ENCODE measurements around the gene NMNAT3.

The NMNAT3 gene

GRCh38 chr3:139674571-139675260 lies 3.1 kb downstream of the NMNAT3 start:
- no peak for DNase-seq (ENCODE audit: low read depth)

DNA sequence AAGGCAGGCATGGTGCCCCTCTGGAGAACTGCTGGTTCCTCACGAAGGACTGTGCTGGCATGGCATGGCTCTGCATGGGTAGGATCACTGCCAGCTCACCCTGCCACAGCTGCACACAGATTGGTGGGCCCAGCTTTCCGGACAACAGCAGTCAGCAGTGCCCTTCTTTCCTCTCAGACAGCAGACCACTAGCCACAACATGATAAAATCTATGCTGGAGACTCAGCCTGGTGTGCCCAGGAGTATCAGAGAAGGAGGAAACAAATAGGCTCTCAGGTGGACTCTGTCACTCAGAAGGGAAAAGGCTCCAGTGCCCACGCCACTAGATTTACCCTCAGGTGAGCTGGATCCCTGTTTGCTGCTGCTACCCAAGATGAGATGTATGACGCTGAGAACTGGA lies 4.9 kb downstream of the NMNAT3 start:
- DNase-seq (ENCODE audit: low read depth): no peak

- no peak for DNase-seq (ENCODE audit: low read depth)
Observed at GRCh38 chr3:139671863-139672646, 5.7 kb downstream of the NMNAT3 start.

- DNase-seq (ENCODE audit: low read depth): no peak
Observed at GRCh38 chr3:139671107-139671506, 6.7 kb downstream of the NMNAT3 start.

DNA sequence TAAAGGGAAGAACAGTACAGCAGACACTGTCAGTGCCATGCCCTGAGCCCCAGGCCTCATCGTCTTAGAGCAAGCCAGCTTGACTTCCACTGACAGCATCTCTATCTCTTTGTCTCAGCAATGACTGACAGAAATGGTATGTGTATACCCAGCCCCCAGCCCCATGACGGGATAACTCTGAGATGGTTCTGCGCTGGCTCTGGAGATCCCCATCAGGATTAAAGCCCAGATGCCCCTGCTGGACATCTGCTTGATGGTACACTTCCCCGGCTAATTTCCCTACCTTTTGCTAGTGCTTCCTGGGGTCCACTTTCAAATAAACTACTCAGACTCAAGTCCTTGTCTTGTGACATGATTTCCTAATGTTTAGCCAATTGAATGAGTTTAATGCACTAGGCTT lies 7.6 kb downstream of the NMNAT3 start:
- DNase-seq (ENCODE audit: low read depth): no peak

- DNase-seq (ENCODE audit: low read depth): no peak
Observed at GRCh38 chr3:139668332-139668731, 9.4 kb downstream of the NMNAT3 start.

- no peak for DNase-seq (ENCODE audit: low read depth)
Observed at GRCh38 chr3:139664958-139665357, 12.8 kb downstream of the NMNAT3 start.

- no peak for DNase-seq (ENCODE audit: low read depth)
Observed at GRCh38 chr3:139660269-139660668, 17.5 kb downstream of the NMNAT3 start.

DNA sequence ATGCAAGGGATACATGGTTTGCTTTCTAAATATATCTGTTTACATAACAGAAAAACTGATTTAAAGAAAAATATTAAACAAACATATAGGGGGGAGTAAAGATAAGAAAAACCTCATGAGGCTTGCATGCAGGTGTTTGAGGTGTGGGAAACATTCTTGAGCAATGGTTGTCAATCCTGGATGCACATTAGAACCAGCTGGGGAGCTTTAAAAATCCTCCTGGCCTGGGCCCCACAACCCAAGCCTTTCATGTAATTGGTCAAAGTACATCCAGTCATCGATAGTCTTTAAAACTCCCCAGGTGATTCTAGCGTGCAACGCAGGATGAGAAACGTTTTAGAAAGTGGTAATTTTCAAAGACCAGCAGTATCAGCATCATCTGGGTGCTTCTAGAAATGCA lies 18.3 kb downstream of the NMNAT3 start:
- no peak for DNase-seq (ENCODE audit: low read depth)

DNA sequence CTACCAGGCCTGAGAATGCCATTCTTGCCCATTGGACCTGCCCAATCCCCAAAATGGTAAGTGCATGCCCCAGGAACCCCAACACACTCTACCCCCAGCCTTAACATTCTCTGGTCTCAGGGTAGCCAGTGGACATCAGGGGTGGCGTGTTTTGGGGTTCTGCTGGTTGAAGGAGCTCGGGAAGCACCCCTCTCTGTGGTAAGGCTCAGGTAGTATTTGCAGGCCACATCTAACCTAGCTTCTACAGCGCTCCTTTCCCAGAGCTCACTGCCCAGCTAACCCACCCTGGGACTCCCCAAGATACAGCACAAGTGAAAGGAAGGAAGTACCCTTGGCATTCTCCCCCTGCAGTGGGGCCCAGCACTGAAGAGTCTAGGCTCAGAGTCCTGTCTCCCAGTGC lies 19.8 kb downstream of the NMNAT3 start:
- no peak for DNase-seq (ENCODE audit: low read depth)

DNA sequence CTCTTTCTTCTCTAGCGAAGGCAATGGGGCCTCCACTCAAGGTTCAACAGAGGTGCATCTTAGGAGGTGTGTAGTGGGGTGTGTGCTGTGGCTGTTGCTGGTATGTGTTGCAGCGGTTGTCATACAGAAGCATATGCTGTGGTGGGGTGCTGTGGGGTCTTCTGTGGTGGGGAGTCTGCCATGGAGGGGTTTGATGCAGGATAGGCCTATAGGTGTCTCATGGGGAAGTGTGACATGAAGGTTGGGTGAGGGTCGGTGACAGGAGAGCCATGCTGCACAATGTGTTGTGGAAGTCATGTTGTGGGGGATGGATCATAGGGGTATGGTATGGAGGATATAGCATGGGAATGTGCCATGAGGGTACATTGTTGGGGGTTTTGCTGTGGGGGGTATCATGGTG lies 20.3 kb downstream of the NMNAT3 start:
- no peak for DNase-seq (ENCODE audit: low read depth)

DNA sequence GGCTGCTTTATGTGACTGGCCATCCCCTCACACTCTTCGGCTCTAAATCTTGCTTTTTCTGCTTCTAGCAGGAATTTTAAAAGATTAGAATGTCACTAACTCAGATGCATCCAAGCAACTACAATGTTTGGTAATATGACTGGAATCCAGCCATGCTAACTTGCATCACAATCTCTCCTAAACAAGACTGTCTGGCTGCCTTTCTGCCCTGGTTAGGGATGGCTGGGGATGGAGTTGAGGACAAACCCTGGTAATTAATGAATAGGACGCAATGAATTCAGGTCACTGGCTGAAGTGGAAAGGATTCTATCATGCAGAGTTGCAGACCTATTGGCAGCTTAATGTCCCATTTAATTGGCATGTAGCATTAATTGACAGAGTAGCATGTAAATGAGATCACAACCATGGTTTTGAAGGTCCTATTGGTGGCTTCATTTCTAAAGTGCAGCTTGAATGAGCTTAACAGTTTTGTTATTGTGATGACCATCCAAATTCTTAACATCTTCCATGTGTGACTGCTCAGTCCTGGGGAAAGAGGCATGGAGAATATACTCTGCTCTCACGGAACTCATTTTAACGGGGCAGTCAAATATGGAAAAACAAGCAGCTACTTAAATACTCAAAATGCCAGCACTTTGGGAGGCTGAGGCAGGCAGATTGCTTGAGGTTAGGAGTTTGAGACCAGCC lies 21.7 kb downstream of the NMNAT3 start:
- peak; percentile 1 for DNase-seq (ENCODE audit: low read depth)

- no peak for DNase-seq (ENCODE audit: low read depth)
Observed at GRCh38 chr3:139654637-139655365, 23.0 kb downstream of the NMNAT3 start.

- DNase-seq (ENCODE audit: low read depth): no peak
Observed at GRCh38 chr3:139653582-139653981, 24.2 kb downstream of the NMNAT3 start.

DNA sequence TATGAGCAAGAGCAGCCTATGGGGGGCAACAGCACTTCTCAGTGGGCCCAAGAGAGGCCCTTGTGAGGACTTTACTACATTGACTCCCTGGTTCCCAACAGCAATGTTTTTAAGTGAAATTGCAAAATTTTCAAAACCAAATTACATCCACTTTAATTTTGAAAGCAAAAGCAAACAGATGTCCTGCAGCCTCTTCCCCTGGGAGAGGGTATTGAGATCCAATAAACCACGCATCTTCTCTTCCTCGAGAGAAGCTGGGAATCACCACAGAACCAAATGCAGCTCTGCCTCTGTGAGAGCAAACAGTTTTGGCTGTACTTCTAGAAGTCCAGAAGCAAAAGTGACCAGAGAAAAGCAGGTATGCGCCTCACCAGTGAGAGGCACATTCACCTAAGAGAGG lies 25.2 kb downstream of the NMNAT3 start:
- no peak for DNase-seq (ENCODE audit: low read depth)

GRCh38 chr3:139647866-139648435 lies 29.8 kb downstream of the NMNAT3 start:
- no peak for DNase-seq (ENCODE audit: low read depth)

- no peak for DNase-seq (ENCODE audit: low read depth)
Observed at GRCh38 chr3:139646512-139646911, 31.3 kb downstream of the NMNAT3 start.

DNA sequence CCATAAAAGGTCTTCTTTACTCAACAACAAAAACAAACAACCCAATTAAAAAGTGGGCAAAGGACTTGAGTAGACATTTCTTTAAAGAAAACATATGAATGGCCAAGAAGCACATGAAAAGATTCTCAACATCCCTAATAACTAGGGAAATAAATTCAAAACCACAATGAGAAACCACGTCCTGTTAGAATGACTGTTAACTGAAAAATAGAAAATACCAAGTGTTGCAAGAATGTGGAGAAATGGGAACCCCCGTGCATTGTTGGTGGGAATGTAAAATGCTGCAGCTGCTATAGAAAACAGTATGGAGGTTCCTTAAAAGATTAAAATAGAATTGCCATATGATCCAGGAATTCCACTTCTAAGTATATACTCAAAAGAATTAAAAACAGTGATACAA lies 34.8 kb downstream of the NMNAT3 start:
- DNase-seq (ENCODE audit: low read depth): no peak

DNA sequence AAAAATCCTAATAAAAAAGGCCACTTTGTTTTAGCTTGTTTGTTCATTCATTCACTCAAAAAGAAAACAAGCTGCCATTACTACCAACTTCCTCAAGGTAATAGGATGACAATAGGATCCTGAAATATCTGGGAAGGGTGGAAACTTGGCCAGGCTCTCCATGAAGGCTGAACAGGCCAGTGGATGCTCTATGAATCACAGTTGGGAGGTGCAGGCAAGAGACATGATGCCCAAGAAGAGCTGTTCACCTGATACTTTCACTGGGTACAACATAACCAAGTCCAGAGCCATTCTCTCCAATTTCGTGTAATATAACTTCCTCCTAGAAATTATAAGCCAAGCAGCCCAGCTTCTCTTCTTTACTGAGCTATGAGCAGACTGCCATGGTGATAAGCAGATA lies 37.3 kb downstream of the NMNAT3 start:
- DNase-seq (ENCODE audit: low read depth): no peak

DNA sequence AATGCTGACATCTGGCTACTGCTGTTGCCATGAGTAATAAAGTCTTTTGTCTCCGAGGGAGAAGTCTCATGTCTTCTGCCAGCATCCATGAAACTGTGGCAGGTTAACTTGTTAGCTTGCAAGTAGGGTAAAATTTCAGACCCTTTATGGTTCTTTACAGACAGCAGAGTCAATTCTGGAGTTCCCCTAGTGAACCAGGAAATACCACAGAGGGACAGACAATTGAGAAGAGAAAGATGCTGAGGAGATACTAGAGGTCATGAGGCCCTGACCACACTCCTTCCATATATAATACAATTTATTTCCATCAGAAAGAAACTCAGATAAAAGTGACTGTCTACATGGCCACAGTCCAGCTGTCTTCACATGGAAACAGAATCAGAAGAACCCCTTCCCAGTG lies 38.1 kb downstream of the NMNAT3 start:
- DNase-seq (ENCODE audit: low read depth): no peak

DNA sequence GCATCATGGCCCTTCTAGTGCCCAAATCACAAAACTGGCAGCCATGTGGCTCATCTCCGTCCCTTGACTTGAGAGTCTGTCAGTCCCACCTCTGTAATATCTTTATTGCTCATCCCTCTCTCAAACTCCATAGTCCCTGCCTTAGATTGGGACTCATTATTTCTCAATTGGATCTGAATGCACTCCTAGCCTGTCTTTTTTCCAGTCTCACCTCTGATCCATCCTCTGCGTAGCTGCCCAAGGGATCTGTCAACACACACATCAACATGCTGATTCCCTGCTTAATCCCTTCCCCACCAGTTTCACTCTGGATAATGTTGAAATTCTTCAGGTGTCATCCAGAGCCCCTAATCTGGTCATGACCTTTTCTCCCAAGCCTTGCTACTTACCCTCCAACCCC lies 39.3 kb downstream of the NMNAT3 start:
- DNase-seq (ENCODE audit: low read depth): no peak

DNA sequence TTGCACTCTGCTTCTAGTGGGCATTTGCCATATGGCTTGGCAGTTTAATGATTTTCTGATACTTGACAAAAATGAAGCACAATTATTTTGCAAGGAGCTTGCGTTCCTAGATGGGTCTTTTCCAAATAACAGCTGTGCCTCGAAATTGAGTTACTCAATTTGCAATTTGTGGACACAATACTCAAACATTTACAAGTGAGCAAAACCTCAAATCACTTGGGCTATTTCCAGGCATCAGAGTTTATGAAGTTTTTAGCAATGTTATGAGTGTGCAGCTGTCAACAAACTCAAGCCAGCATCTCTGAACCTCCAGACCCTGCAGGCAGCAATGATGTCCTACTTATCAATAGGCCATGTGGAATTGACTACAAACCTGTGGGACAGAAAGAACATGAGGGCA lies 41.3 kb downstream of the NMNAT3 start:
- DNase-seq (ENCODE audit: low read depth): no peak

Data from GM04503 (cell line).